Activated CD8-positive, alpha-beta memory T cell treated with anti-CD3 and anti-CD28 coated beads for 1 hour (primary cell): ENCODE measurements around the gene TC2N.
A peak's percentile ranks its signal among the peaks of the same experiment; 100 is the strongest.
"Not testable (repeated sequence)": the region's sequence is repeated elsewhere in the genome, so short reads cannot be mapped to it uniquely, and the experiment has no call there.

ENCODE experiments used
- DNase-seq, 2 donors: peaks; one replicate each; pipeline ENCODE4 v3.0.0-alpha.2; 2020; ENCODE audit warnings: low read depth in 1 of 2; ENCODE audit errors: extremely low read depth in 1 of 2

Gene TC2N

GRCh38 chr14:91870001-91870400, 2.7 kb upstream of the TC2N start:
- peak; percentile 32 to 57 for DNase-seq

GRCh38 chr14:91869556-91869955, 2.2 kb upstream of the TC2N start:
- DNase-seq, result no peak

- no peak for DNase-seq
These were observed 633 bp downstream of the TC2N start for GRCh38 chr14:91866511-91867295.

GRCh38 chr14:91866061-91866460, 1.3 kb downstream of the TC2N start:
- DNase-seq, result no peak

GRCh38 chr14:91862417-91862816, 4.9 kb downstream of the TC2N start:
- DNase-seq, result no peak

GRCh38 chr14:91861091-91861490, 6.2 kb downstream of the TC2N start:
- no peak for DNase-seq

GRCh38 chr14:91860238-91860637, 7.1 kb downstream of the TC2N start:
- no peak for DNase-seq

- DNase-seq, result no peak
These were observed 8.6 kb downstream of the TC2N start for GRCh38 chr14:91858536-91859275.

- no peak for DNase-seq
These were observed 9.7 kb downstream of the TC2N start for GRCh38 chr14:91857614-91858013.

GRCh38 chr14:91854327-91854934, 12.9 kb downstream of the TC2N start:
- DNase-seq, result no peak

GRCh38 chr14:91851563-91851962, 15.8 kb downstream of the TC2N start:
- no peak for DNase-seq

- no peak for DNase-seq
These were observed 18.8 kb downstream of the TC2N start for GRCh38 chr14:91848504-91849001.

- DNase-seq, result no peak
These were observed 19.6 kb downstream of the TC2N start for GRCh38 chr14:91847693-91848092.

GRCh38 chr14:91845652-91846051, 21.7 kb downstream of the TC2N start:
- DNase-seq, result no peak

GRCh38 chr14:91845056-91845455, 22.3 kb downstream of the TC2N start:
- DNase-seq, result not testable (repeated sequence)

- no peak for DNase-seq
These were observed 23.3 kb downstream of the TC2N start for GRCh38 chr14:91844029-91844428.

- DNase-seq, result no peak
These were observed 23.9 kb downstream of the TC2N start for GRCh38 chr14:91843437-91843836.

- DNase-seq, result no peak
These were observed 26.3 kb downstream of the TC2N start for GRCh38 chr14:91841065-91841464.

GRCh38 chr14:91839749-91840148, 27.6 kb downstream of the TC2N start:
- DNase-seq, result no peak

- DNase-seq, result no peak
These were observed 30.3 kb downstream of the TC2N start for GRCh38 chr14:91837076-91837475.

GRCh38 chr14:91835920-91836843, 31.2 kb downstream of the TC2N start:
- peak; percentile 48 to 90 for DNase-seq
